ENCODE data around the gene ATP9A.

- TF ChIP-seq, protein P1, sequence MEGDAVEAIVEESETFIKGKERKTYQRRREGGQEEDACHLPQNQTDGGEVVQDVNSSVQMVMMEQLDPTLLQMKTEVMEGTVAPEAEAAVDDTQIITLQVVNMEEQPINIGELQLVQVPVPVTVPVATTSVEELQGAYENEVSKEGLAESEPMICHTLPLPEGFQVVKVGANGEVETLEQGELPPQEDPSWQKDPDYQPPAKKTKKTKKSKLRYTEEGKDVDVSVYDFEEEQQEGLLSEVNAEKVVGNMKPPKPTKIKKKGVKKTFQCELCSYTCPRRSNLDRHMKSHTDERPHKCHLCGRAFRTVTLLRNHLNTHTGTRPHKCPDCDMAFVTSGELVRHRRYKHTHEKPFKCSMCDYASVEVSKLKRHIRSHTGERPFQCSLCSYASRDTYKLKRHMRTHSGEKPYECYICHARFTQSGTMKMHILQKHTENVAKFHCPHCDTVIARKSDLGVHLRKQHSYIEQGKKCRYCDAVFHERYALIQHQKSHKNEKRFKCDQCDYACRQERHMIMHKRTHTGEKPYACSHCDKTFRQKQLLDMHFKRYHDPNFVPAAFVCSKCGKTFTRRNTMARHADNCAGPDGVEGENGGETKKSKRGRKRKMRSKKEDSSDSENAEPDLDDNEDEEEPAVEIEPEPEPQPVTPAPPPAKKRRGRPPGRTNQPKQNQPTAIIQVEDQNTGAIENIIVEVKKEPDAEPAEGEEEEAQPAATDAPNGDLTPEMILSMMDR (IDR thresholded peaks at IDR 0.05), result no peak
- no peak for TF ChIP-seq POLR2A (IDR thresholded peaks at IDR 0.05)
Measured at GRCh38 chr20:51797357-51798025, 29.3 kb upstream of the ATP9A start.

Data from tibial nerve (tissue), 3 donors.